GM12872 (cell line): ENCODE results near the gene TRIML1.

ENCODE experiments used
- TF ChIP-seq, protein P1 (sequence below): IDR thresholded peaks from 3 replicates; pipeline ENCODE4 v1.5.1; 2011; ENCODE audit warnings: low read depth, mild to moderate bottlenecking, low read length, moderate library complexity; ENCODE audit not compliant: insufficient read depth

The TRIML1 gene

GRCh38 chr4:188196134-188196735 is 57.0 kb downstream of the TRIML1 start:
- TF ChIP-seq, protein P1, sequence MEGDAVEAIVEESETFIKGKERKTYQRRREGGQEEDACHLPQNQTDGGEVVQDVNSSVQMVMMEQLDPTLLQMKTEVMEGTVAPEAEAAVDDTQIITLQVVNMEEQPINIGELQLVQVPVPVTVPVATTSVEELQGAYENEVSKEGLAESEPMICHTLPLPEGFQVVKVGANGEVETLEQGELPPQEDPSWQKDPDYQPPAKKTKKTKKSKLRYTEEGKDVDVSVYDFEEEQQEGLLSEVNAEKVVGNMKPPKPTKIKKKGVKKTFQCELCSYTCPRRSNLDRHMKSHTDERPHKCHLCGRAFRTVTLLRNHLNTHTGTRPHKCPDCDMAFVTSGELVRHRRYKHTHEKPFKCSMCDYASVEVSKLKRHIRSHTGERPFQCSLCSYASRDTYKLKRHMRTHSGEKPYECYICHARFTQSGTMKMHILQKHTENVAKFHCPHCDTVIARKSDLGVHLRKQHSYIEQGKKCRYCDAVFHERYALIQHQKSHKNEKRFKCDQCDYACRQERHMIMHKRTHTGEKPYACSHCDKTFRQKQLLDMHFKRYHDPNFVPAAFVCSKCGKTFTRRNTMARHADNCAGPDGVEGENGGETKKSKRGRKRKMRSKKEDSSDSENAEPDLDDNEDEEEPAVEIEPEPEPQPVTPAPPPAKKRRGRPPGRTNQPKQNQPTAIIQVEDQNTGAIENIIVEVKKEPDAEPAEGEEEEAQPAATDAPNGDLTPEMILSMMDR, result no peak
